MG63 (cell line): ENCODE measurements around the gene LHFPL6. TPM values are rescaled to one million over a fixed set of nuclear protein-coding genes. Genes with fewer than 3 reads are reported as not detected.

Experiments used
- DNase-seq: peaks from one replicate; pipeline ENCODE4 v3.0.0-alpha.2; 2020
- H3K27me3 ChIP-seq: fragments of 250-450 bp; sonication (Bioruptor Pico); 2 replicates; pipeline ENCODE4 v1.5.1; 2020; ENCODE audit warnings: mild to moderate bottlenecking, moderate library complexity
- H3K36me3 ChIP-seq: fragments of 250-450 bp; sonication (Bioruptor Pico); 2 replicates; pipeline ENCODE4 v1.5.1; 2020; ENCODE audit warnings: mild to moderate bottlenecking, moderate library complexity
- H3K4me3 ChIP-seq: fragments of 250-450 bp; sonication (Bioruptor Pico); 2 replicates; pipeline ENCODE4 v1.5.1; 2020; ENCODE audit warnings: mild to moderate bottlenecking, moderate library complexity
- H3K9me3 ChIP-seq: fragments of 250-450 bp; sonication (Bioruptor Pico); 2 replicates; pipeline ENCODE4 v1.5.1; 2020; ENCODE audit warnings: mild to moderate bottlenecking, moderate library complexity
- total RNA-seq: library from RNA; depleted of rRNA; stranded (reverse); fragments of >200 nt; shearing (Covaris generic); gene quantifications from 2 replicates; pipeline ENCODE4 v1.2.3, GENCODE V29; 2014; ENCODE audit warnings: low replicate concordance

The LHFPL6 gene
- total RNA-seq, 1 experiment from 2014 or later: 71.5 TPM

DNA sequence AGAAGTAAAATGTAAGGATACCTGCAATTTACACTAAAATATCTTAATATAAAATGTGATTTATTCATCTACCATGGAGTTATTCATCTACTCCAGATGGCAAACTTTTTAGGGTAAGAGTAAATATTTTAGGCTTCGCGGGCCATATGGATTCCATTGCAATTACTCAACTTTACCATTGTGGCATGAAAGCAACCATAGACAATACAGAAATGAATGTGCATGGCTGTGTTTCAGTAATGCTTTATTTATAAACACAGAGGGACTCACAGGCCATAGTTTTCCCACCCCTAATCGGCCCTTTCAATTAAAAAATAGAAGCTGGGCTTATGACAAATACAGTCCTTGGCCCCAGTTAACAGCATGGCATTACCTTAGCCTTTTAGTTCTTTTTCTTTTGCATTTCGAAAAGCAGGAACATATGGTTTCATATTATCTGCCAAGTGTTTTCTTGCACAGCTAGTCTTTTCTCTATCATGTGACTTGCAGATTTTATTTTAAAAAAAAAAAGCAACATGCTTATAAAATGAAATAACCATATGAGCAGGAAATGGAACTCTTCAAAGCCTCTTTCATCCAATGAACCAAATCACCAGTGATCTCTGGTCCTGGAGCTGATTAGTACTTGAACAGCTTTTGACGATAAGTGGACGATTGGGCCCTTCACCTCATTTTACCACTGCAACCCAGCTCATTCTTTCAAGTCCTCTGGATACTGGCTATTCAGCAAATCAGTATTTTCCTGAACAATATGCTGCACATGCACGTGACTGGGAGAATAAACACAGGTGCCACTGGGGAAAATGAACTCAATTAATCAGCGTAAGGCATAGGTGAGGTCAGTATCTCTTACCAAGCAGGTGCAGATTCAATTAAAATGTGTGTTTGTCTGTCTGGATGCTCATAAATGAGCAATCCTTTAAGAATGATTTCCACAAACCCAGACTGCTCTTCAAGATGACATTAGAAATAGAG, 63.9 kb downstream of the LHFPL6 start:
- peak; percentile 24 for DNase-seq
- Histone ChIP-seq H3K4me3 (no peak overlapping the region), H3K36me3 (peaks cover 7% of the 10 kb centered on the region), H3K27me3 (no peaks in the 10 kb centered on the region), H3K9me3 (no peaks in the 10 kb centered on the region)

GRCh38 chr13:39536906-39537305, 66.1 kb downstream of the LHFPL6 start:
- no peak for DNase-seq
- Histone ChIP-seq H3K4me3 (no peak overlapping the region), H3K36me3 (peaks cover 14% of the 10 kb centered on the region), H3K27me3 (no peaks in the 10 kb centered on the region), H3K9me3 (no peaks in the 10 kb centered on the region)

DNA sequence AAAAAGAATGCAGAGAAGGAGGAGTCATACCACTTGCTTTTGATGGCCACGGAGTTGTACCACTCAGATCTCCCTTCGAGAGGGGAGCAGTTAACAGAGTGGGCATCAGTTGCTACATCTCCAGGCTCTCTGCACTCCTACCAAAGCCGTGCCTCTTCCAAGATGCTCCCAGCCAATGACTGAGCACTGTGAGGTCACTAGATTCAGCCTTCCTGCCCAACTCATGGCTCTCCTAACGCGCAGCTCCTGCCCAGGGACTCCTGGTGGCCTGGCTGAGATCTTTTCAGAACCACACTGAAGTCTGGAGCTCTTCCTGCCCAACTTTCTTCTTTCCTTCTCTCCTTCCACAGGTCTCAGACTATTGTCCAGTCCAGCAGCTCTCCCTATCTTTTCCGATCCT, 66.7 kb downstream of the LHFPL6 start:
- Histone ChIP-seq H3K36me3 (peaks cover 14% of the 10 kb centered on the region), H3K9me3 (no peaks in the 10 kb centered on the region), H3K27me3 (no peaks in the 10 kb centered on the region), H3K4me3 (no peak overlapping the region)
- no peak for DNase-seq

GRCh38 chr13:39533651-39534150, 69.3 kb downstream of the LHFPL6 start:
- Histone ChIP-seq H3K4me3 (no peak overlapping the region), H3K36me3 (peaks cover 14% of the 10 kb centered on the region), H3K27me3 (no peaks in the 10 kb centered on the region), H3K9me3 (no peaks in the 10 kb centered on the region)
- no peak for DNase-seq

DNA sequence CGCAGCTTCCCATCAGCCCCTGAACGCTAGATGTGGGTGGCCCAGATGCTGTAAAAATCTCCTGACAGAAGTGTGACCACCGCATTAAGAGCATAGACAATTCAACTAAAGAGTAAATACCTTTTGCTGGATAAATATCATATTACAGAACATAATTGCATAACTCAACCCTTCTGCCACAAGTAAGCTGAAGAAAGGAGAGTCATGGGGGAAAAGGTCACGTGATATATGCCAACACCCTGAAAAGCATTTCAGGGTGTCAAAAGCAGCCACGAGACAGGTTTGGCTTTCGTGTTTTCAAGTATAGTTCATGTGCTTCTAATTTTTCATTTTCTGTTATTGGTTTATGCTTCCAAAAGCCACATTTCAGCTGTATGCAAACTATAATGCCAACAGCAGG, 71.3 kb downstream of the LHFPL6 start:
- H3K27me3 ChIP-seq: no peaks in the 10 kb centered on the region
- no peak overlapping the region for H3K4me3 ChIP-seq
- H3K9me3 ChIP-seq: no peaks in the 10 kb centered on the region
- peaks cover 6% of the 10 kb centered on the region for H3K36me3 ChIP-seq
- no peak for DNase-seq

- H3K27me3 ChIP-seq: no peaks in the 10 kb centered on the region
- no peaks in the 10 kb centered on the region for H3K9me3 ChIP-seq
- no peak overlapping the region for H3K4me3 ChIP-seq
- DNase-seq: no peak
- peaks cover 8% of the 10 kb centered on the region for H3K36me3 ChIP-seq
Measured at GRCh38 chr13:39530916-39531315, 72.1 kb downstream of the LHFPL6 start.

DNA sequence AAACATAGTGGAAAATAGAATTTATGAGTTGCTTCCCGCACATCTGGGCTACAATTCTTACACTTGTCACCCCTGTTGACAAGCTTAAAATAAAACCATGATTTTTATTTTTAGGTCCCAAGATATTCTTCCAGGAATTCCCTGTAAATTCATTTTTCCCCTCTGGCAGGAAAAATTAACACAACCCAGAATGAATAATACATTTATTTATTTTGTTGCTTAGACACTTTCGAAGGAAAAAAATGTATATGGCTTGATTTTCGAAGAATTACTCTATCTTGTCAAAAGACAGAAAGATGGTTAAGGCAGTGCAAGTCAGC, 74.4 kb downstream of the LHFPL6 start:
- Histone ChIP-seq H3K36me3 (peaks cover 8% of the 10 kb centered on the region), H3K9me3 (no peaks in the 10 kb centered on the region), H3K4me3 (no peak overlapping the region), H3K27me3 (no peaks in the 10 kb centered on the region)
- DNase-seq: no peak

- H3K27me3 ChIP-seq: no peaks in the 10 kb centered on the region
- peak; percentile 83 for DNase-seq
- H3K4me3 ChIP-seq: no peak overlapping the region
- peaks cover 5% of the 10 kb centered on the region for H3K36me3 ChIP-seq
- no peaks in the 10 kb centered on the region for H3K9me3 ChIP-seq
Measured at GRCh38 chr13:39527961-39528660, 74.9 kb downstream of the LHFPL6 start.

DNA sequence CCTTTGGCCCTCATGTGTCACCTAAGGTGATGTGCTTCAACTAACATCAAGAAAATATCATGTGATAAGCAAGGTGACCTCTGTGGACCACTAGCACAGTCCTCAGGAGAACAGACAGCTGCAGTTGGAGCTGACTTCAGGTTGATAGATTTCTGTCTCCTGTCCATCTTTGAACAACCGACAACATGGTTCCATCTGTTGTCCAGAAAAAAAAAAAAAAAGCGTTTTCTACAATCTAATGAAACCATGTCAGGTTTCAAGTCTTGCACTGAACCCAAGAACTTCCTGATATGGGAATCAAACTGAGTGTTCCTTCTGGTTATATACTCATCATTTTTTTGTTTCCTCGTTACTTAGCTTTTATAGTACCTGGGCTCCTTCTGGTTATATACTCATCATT, 75.7 kb downstream of the LHFPL6 start:
- no peak overlapping the region for H3K4me3 ChIP-seq
- no peaks in the 10 kb centered on the region for H3K9me3 ChIP-seq
- peaks cover 2% of the 10 kb centered on the region; the same call in 1 of the 2 replicates for H3K36me3 ChIP-seq
- no peaks in the 10 kb centered on the region for H3K27me3 ChIP-seq
- DNase-seq: no peak

DNA sequence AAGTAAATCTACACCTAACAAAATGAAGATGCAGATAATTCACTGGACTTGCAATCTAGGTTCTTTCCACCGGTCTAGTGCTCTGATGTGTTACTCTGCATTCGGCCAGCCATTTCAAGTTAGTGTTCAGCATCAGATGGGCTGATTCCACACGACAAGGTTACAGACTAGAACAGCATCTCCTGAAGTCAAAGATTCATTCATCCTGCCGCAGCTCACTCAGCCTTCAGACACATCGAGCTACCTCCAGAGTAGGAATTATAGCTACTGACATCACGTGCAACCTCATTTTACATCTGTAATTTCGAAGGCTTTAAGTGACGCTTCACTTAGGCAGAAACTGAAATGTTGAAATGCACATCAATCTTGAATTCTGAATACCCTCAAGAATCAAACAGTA, 76.5 kb downstream of the LHFPL6 start:
- Histone ChIP-seq H3K4me3 (no peak overlapping the region), H3K36me3 (peaks cover 2% of the 10 kb centered on the region; the same call in 1 of the 2 replicates), H3K9me3 (no peaks in the 10 kb centered on the region), H3K27me3 (no peaks in the 10 kb centered on the region)
- no peak for DNase-seq

DNA sequence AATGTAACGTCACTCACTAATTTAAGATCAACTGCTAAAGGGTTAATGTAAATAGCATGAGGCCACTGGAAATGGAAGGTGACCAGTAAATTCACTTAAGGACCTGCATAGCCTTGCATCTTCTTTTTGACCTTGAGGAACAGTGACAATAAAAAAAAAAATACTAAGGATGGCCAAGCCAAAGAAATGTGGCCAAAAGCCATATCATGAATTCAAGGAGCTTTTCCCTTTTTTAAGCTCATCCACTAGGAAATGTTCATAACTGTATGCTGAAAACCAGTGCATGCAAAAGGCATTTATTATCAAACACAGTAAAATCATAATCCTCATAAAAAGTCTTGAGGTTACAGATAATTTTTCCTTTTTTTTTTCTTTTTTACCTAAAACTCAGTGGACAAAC, 77.5 kb downstream of the LHFPL6 start:
- H3K27me3 ChIP-seq: no peaks in the 10 kb centered on the region
- H3K4me3 ChIP-seq: no peak overlapping the region
- no peak for DNase-seq
- no peaks in the 10 kb centered on the region for H3K9me3 ChIP-seq
- H3K36me3 ChIP-seq: peaks cover 5% of the 10 kb centered on the region; the same call in 1 of the 2 replicates

DNA sequence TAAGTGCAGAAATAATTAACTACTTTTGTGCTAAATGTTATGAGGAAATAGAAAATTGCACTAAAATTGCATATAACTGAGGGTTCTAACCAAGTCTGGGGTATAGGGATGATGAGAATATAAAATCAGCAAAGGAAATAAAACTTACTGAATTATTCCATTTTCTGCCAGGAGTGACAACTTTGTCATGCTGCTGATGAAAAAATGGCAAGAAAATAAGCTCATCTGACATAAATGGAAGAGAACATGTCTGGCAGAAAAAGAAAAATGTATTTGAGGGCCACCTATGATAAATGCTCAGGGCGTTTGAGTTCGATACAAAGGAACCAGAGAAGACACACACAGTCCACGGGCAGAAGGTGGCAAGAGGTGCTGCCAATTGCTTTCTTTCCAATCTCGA, 78.2 kb downstream of the LHFPL6 start:
- Histone ChIP-seq H3K36me3 (peaks cover 5% of the 10 kb centered on the region; the same call in 1 of the 2 replicates), H3K4me3 (no peak overlapping the region), H3K27me3 (no peaks in the 10 kb centered on the region), H3K9me3 (no peaks in the 10 kb centered on the region)
- no peak for DNase-seq

DNA sequence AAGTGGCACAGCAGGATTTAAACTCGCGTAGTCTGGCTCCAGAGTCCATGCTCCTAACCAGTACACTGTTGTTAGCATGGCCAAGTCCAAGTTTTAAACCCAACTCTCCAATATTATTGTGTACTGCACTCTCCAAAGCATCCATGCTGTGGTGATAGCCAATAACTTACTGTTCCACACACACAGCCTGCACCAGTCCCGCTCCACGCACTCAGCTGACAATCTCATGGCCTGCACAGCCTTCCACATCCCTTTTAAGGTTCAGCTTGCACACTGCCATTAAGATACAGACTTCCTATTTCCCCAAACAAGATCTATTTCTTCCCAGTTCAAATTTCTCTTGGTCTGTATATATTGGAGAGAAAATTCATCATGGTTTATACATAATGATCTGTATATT, 80.7 kb downstream of the LHFPL6 start:
- DNase-seq: no peak
- H3K9me3 ChIP-seq: no peaks in the 10 kb centered on the region
- no peak overlapping the region for H3K4me3 ChIP-seq
- H3K27me3 ChIP-seq: no peaks in the 10 kb centered on the region
- H3K36me3 ChIP-seq: peaks cover 5% of the 10 kb centered on the region; the same call in 1 of the 2 replicates

DNA sequence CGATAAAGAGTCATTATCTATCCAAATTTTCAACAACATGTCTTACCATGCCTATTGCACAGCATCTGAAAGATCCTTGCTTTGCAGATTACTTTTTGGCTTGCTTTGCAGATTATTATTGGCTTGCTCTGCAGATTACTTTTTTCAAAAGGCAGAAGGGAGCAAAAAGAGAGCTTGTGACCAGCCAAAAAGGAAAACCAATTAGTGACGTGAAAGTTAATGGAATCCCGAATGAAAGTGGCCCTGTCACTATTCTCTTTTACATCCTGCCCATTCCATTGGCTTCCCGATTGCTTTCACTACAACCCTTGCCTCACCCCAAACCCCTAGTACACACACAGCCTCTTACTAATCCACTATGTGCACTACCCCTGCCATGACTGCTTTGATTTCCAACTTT, 81.3 kb downstream of the LHFPL6 start:
- Histone ChIP-seq H3K9me3 (no peaks in the 10 kb centered on the region), H3K36me3 (peaks cover 5% of the 10 kb centered on the region; the same call in 1 of the 2 replicates), H3K4me3 (no peak overlapping the region), H3K27me3 (no peaks in the 10 kb centered on the region)
- DNase-seq: no peak

DNA sequence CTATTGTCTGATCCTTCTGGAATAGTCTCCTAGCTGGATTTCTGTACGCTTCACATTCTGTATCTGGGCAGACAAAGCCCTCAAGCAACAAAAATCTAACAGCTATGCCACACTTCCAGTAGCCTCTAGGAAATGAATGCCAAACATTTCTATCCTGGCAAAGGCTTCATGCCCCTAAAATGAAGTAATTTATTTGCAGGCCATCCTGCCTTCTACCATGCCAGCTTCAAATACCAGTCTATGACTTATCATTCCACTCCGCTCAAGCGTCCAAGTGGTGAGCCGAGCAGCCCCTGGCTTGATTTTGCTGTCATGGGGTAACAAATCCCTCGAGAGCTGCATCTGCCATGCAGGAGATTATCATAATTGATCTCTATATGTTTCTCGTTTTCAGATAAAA, 86.9 kb downstream of the LHFPL6 start:
- no peaks in the 10 kb centered on the region for H3K27me3 ChIP-seq
- peak; percentile 90 for DNase-seq
- H3K36me3 ChIP-seq: no peaks in the 10 kb centered on the region; the same call in 1 of the 2 replicates
- 0 out of 2 replicates have a peak overlapping the region, but pooled peaks have one; percentile 0 for H3K4me3 ChIP-seq
- no peaks in the 10 kb centered on the region for H3K9me3 ChIP-seq

DNA sequence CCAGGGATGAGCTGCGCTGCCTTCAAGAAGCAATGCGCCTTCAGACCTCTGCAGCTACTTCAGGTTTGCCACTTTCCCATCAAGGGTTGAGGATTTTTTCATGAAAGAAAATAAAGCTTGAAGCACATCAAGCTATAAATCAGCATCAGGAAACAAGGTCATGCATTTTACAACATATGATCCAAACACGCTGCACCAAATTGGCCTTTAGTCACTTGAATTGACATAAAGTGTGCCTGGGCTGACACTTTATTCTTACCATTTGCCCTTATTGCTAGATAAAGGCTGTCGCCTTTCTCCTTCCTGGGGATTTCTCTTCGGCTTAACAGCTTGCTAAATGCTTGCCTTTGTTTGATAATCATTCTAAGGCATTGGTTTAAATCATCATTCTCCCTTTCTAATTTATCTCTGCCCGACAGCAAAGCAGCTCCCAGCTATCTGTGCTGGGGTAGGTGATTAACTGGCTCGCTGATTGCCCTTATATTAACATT, 87.7 kb downstream of the LHFPL6 start:
- Histone ChIP-seq H3K4me3 (no peak overlapping the region), H3K9me3 (no peaks in the 10 kb centered on the region), H3K36me3 (no peaks in the 10 kb centered on the region; the same call in 1 of the 2 replicates), H3K27me3 (no peaks in the 10 kb centered on the region)
- no peak for DNase-seq

- H3K27me3 ChIP-seq: no peaks in the 10 kb centered on the region
- no peak for DNase-seq
Measured at GRCh38 chr13:39512687-39513086, 90.3 kb downstream of the LHFPL6 start.

More at GRCh38 chr13:39512687-39513086, 90.3 kb downstream of the LHFPL6 start:
- no peak overlapping the region for H3K4me3 ChIP-seq
- H3K9me3 ChIP-seq: no peaks in the 10 kb centered on the region; the same call in none of the 2 replicates
- peaks cover 5% of the 10 kb centered on the region for H3K36me3 ChIP-seq
